Hepatocyte (in vitro differentiated cells): ENCODE measurements around the gene SRGAP2.
"Not testable (repeated sequence)": the region's sequence is repeated elsewhere in the genome, so short reads cannot be mapped to it uniquely, and the experiment has no call there.

ENCODE experiments used
- EZH2 ChIP-seq: fragments of 200-600 bp; sonication (generic); IDR thresholded peaks from 2 replicates; pipeline ENCODE4 v1.6.1; 2016; ENCODE audit warnings: antibody characterized with exemption, mild to moderate bottlenecking, borderline replicate concordance
- TF ChIP-seq, protein P1 (sequence below): fragments of 200-600 bp; sonication (generic); IDR thresholded peaks from 2 replicates; pipeline ENCODE4 v1.5.1; 2016; ENCODE audit warnings: antibody characterized with exemption, mild to moderate bottlenecking; ENCODE audit not compliant: poor library complexity

DNA sequence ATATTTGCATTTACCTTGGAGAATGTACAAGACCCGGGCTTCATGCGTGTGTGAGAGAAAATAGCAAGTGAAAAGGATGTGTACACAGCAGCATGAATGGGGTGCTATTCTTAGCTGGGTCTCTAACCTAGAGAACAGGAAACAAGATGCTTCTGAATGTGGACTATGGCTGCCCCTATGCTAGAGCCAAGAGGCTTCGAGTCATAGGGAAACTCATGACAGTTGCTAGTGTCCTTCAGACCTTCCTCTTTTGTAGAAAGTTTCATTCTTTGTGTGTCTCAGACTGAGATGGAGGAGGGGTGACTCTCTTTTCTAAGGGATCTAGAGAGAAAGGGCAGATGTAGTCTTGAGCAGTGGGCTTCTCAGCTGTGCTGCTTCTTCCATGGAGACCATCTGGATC lies 40.0 kb downstream of the SRGAP2 start:
- TF ChIP-seq, protein P1, sequence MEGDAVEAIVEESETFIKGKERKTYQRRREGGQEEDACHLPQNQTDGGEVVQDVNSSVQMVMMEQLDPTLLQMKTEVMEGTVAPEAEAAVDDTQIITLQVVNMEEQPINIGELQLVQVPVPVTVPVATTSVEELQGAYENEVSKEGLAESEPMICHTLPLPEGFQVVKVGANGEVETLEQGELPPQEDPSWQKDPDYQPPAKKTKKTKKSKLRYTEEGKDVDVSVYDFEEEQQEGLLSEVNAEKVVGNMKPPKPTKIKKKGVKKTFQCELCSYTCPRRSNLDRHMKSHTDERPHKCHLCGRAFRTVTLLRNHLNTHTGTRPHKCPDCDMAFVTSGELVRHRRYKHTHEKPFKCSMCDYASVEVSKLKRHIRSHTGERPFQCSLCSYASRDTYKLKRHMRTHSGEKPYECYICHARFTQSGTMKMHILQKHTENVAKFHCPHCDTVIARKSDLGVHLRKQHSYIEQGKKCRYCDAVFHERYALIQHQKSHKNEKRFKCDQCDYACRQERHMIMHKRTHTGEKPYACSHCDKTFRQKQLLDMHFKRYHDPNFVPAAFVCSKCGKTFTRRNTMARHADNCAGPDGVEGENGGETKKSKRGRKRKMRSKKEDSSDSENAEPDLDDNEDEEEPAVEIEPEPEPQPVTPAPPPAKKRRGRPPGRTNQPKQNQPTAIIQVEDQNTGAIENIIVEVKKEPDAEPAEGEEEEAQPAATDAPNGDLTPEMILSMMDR: not testable (repeated sequence)
- TF ChIP-seq EZH2: not testable (repeated sequence)
